Effector CD8-positive, alpha-beta T cell (primary cell): Measurements from ENCODE around the gene DEDD.
"Not testable (repeated sequence)": the region's sequence is repeated elsewhere in the genome, so short reads cannot be mapped to it uniquely, and the experiment has no call there.

Experiments used
- DNase-seq: peaks from one replicate; lab custom pipeline; 2025; lab: John Stamatoyannopoulos, UW

The DEDD gene

GRCh38 chr1:161127649-161128048 is 4.8 kb downstream of the DEDD start:
- no peak for DNase-seq

GRCh38 chr1:161122967-161123366 is 9.5 kb downstream of the DEDD start:
- no peak for DNase-seq

GRCh38 chr1:161121834-161122233 is 10.6 kb downstream of the DEDD start:
- no peak for DNase-seq

GRCh38 chr1:161121042-161121650 is 11.3 kb downstream of the DEDD start:
- no peak for DNase-seq

- DNase-seq = peak; percentile 6
Observed at GRCh38 chr1:161119092-161119903, 13.2 kb downstream of the DEDD start.

- DNase-seq = peak; percentile 67
Observed at GRCh38 chr1:161117759-161118581, 14.5 kb downstream of the DEDD start, which contains the start of the genes NIT1 and PFDN2. Gene NIT1, plus strand, starts transcription at chr1:161118105. Its CDS starts 72 bp downstream, at chr1:161118177. Gene PFDN2, minus strand, starts transcription at chr1:161118037. Its CDS starts 11 bp downstream, at chr1:161118026.

GRCh38 chr1:161115961-161116360 is 16.5 kb downstream of the DEDD start:
- not testable (repeated sequence) for DNase-seq

- no peak for DNase-seq
Observed at GRCh38 chr1:161115132-161115711, 17.2 kb downstream of the DEDD start.

- DNase-seq = no peak
Observed at GRCh38 chr1:161114556-161114955, 17.9 kb downstream of the DEDD start.

GRCh38 chr1:161113915-161114314 is 18.6 kb downstream of the DEDD start:
- no peak for DNase-seq

GRCh38 chr1:161111527-161111926 is 20.9 kb downstream of the DEDD start:
- DNase-seq = no peak

- DNase-seq = no peak
Observed at GRCh38 chr1:161111117-161111516, 21.4 kb downstream of the DEDD start.

- DNase-seq = no peak
Observed at GRCh38 chr1:161106431-161106830, 26.0 kb downstream of the DEDD start.

GRCh38 chr1:161100556-161100955 is 31.9 kb downstream of the DEDD start:
- no peak for DNase-seq

GRCh38 chr1:161099090-161099802 is 33.2 kb downstream of the DEDD start:
- DNase-seq = no peak

- DNase-seq = peak; percentile 38
Observed at GRCh38 chr1:161098210-161099068, 34.0 kb downstream of the DEDD start, which contains the start of gene KLHDC9. Gene KLHDC9, plus strand, starts transcription at chr1:161098361. Its CDS starts 175 bp downstream, at chr1:161098536.

GRCh38 chr1:161096530-161096929 is 35.9 kb downstream of the DEDD start:
- no peak for DNase-seq

- no peak for DNase-seq
Observed at GRCh38 chr1:161096015-161096414, 36.5 kb downstream of the DEDD start.

- no peak for DNase-seq
Observed at GRCh38 chr1:161095230-161095629, 37.2 kb downstream of the DEDD start.

- no peak for DNase-seq
Observed at GRCh38 chr1:161094481-161094880, 38.0 kb downstream of the DEDD start.
